NCI-H345 treated with DMSO at 0.1 percent for 48 hours (cell line): Measurements from ENCODE around the gene RILP.

Source experiments
- DNase-seq: peaks from one replicate; lab custom pipeline; 2025; ENCODE audit not compliant: unreplicated experiment; lab: John Stamatoyannopoulos, UW

The RILP gene

DNA sequence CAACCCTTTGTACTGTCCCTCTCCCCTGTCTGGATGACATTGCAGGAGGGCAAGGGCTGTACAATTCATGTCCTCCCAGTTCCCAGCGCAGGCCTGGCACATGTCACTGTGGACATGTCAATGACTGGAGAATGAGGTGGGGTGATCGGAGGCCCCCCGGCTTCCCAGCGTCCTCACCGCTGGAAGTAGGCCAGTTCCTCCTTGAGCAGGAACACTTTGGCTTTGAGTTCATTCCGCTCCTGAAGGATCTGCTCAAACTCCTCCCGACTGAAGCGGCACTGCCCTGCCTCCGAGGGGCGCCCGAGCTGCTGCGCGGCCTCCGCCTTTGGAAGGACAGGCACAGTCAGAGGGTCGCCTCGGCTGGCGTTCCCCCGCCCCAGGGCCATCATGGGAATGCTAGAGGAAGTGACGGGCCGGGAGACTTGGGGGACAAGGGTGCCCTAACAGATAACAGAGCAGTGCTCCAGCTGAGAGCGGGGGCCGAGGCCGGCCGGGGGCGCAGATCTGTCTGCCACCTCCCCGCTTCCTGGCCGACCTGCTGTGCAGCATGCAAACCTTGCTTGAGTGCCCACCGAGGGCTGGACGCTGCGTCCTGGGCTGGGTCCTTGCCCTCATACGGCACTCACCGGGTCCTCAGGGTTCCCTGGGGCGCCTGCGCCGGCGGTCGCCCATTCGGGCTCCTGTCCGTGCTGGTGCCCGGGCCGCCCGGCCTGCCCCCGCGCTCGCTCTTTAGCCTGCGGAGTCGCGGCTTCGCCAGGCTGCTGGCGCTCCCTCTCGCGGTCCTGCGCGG is 1.3 kb downstream of the RILP start:
- no peak for DNase-seq

DNA sequence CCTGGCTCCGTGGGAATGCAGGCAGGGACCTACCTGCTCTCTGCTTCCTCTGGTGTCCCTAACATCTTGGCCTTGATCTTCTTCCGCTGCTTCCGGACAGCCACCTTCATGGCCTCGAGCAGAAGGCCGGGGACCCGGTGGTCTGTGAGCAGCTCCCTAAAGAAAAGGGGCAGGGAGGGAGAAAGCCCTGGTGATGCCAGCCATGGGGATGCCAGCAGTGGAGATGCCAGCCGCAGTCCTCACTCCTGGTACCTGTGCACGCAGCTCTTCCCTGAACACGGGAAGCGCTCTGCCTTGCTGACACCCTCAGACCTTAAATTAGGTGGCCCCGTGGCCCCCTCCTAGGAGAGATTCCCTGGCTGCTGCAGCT is 1.9 kb downstream of the RILP start:
- DNase-seq = no peak

DNA sequence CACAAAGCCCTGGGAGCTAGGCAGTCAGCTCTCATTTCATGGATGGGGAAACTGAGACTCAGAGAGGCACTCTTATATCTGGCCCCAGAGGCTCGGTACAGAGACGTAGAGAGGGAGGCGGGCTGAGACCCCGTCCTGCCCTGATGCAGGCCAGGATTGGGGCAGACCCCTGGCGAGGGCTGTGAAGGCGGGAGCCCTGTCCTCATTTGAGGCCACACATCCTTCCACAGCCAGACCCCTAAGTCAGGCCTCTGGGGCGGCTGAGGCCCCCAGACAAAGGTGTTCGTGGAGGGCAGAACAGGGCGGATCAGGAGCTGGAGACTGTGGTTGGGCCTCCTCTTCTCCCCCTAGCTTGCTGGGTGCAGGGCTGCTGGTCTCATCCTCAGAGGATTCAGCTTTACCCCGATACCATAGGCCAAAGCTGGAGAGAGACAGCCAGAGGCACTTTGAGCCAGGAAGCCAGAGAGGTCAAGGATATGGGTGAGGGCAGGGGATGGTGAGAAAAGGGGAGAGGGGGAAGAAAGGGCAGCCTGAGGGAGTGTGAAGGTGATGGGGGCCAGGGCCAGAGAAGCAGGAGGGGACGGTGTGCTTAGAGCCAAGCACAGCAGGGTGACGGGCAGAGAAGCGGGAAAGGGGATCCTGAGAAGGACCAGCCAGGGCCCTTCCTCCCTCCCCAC is 3.3 kb downstream of the RILP start:
- DNase-seq = no peak

DNA sequence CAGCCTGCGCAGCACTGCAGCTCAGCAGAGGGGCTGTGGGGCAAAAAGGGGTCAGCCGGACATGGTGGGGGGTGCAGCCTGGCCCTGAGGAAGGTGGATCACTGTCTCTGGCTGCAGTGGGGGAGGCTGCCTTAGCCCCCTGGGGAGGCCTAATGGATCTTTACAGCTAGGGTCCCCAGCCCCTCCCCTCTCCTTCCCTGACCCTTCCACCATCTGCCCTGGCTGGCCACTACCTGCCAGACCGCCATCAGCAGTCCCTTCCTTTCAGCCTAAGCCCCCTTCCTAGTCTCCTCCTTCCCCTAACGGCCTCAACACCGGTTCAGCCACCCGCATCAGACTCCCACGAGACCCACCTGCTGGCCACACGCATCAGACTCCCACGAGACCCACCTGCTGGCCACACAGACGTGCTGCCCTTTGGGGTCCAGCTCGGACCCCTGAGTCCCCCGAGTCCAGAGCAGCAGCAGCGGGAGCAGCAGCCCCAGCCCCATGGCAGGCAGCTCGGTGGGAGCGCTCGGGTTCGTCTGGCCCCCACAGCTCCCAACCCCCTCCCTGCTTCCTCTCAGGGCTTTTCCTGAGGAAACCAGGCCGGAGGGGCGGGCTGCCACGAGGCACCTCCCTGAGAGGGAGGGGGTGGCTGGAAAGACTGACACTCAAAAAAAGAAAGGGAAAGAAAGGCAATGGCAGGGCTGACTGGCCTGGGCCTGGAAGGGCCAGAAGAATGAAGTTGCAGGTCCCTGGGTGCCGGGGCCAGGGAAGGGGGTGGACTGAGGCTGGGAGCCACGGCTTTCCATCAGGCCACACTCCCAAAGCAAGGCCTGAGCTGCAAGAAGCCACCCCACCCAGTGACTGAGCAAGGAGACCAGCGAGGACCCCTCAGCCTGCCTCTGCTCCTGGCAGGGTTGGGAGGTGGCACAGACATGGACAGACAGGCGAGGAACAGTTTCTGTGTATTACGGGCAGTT is 4.2 kb downstream of the RILP start, which contains the start of gene SCARF1:
SCARF1 (minus strand) TSS at position 526 of the 965 bp plus-strand sequence; CDS start at position 491, 35 bp downstream.
- no peak for DNase-seq

DNA sequence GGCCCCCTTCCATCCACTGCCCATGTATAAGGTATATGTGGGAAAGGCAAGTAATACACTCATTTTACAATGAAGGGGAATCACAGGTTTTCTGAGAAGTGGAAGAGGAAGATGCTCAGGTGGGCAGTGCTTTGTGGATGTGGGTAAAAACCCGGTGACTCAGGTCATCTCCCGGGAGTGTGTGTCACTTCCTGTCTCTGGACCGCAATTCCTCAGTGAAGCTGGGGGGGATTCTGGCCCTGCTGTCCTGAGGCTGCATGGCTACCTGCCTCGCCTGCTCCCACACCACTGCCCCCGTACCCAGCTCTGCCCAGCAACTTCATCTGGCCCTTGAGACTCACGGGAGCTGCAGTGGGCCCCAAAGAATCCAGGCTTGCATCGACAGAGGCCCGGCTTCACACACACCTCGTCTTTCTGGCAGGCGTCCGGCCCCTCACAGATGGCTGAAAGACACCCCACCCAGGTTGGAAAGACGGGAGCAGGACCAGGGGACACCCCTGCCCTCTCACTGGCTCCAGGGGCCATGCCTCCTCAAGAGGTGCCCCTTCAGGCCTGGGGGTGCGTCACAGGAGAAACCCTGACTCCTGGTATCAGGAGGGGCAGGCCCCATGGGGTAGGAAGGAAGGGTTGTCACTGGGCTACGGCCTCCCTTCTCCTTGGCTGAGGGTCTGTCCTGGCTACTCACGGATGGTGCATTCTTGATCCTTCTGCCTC is 5.0 kb downstream of the RILP start:
- DNase-seq = no peak

DNA sequence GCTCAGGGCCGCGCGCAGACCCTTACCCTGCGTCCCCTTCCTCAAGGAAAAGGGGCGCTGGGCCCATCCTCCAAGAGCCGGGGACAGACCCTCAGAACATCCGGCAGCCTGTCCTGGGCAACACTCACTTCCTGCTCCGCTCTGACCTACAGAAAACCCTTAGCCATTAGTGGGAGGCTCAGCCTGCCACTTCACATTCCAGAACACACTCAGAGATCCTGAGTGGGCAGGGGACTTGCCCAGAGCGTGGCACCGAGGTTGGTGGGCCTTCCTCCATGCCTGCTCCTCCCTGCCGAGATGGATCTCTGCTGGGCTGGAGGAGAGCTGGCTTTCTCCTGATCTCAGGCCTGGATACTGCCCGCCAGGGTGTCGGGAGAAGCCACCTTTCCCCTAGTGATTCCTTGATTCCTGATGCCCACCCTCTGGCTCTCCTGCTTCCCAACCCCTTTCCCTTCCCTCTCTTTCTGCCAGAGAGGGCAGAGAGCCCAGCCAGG is 5.6 kb downstream of the RILP start:
- DNase-seq = no peak

DNA sequence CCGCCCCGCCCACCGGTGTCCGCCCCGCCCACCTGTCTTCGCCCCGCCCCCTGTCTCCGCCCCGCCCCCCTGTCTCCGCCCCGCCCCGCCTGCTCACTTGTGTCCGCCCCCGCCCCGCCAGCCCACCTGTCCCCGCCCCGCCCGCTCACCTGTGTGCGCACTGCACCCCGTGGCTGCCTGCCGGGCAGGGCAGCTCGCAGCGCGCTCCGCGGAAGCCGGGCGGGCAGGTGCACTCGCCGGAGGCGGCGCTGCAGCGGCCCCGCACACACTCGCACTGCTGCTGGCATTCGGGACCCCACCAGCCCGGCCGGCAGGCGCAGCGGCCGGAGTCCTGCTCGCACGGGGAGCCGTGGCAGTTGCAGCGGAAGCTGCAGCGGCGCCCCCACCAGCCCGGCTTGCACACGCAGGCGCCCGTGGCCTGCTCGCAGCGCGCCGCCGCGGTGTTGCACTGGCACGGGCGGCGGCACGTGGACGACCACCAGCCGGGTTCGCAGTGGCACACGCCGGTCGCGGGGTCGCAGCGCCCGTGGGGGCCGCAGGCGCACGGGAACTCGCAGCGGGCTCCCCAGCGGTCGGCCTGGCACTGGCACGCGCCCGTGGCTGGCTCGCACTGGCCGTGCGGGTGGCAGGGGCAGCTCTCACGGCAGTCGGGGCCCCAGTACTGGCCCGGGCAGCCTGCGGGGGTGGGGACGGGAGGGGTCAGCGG is 6.2 kb downstream of the RILP start:
- no peak for DNase-seq

DNA sequence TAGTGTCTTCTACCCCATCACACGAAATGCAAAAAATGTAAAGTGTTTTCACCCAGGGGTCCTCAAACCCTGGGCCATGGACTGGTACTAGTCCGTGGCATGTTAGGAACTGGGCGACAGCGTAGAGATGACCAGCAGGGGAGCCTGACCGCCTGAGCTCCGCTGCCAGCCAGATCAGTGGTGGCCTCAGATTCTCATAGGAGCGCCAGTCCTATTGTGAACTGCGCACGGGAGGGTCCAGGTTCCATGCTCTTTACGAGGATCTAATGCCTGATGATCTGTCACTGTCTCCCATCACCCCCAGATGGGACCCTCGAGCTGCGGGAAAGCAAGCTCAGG is 8.6 kb downstream of the RILP start:
- no peak for DNase-seq

DNA sequence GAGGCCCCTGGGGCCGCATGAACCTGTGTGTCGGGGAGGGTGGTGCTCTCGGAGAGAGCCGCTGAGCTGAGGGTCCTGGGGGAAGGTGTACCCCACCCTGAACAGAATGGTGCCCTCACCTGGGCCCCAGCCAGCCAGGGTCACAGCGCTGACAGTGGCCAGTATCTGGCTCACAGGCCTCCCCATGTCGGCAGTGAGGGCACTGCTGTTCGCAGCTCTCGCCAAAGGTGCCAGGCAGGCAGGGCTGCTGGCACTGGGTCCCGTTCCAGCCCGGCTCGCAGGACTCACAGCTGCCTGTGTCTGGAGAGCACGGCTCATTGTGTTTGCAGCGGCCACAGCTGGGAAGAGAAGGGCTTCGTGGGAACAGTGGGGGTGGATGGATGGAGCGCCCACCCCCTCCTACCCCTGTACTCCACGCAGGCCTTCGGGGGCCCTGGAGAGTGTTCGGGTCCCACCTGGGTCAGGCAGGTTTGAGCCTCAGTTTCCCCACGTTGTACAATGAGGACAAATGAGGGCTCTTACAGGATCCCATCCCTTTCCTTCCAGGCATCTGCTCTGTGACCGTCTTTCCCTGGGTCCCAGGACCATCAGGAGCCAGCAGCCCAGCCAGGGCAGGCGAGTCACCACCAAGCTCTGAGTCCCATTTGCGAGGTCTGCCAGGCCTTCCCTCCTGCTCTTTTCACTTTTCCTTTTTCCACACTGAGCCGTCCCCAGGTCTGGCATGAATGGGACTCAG is 9.2 kb downstream of the RILP start:
- DNase-seq = no peak

DNA sequence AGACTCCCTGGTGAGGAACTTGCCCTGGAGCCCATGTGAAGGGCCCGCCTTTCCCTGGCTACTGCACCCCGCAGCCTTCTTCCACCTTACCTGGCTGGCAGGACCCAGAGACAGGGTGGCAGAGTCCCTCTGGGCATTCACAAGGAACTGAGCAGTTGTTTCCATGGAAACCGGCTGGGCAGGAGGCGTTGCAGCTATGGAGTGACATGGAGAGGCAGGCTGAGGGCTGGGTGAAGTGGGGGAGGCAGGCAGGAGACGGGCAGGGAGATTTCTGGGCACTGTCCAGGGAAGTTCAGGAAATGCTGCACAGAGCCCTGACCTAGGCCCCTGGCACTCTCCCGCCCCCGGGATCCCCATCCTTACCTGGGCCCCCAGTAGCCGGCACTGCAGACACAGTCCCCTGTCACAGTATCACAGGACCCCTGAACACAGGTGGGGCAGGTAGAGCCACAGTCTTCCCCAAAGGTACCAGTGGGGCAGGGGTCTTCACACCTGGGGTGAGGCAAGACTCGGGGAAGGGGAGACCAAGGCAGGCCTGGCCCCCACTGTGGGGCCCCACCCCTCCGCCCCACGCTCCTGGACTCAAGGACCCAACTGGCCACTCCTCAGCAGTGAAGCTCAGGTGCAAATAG is 10.0 kb downstream of the RILP start:
- DNase-seq = no peak

DNA sequence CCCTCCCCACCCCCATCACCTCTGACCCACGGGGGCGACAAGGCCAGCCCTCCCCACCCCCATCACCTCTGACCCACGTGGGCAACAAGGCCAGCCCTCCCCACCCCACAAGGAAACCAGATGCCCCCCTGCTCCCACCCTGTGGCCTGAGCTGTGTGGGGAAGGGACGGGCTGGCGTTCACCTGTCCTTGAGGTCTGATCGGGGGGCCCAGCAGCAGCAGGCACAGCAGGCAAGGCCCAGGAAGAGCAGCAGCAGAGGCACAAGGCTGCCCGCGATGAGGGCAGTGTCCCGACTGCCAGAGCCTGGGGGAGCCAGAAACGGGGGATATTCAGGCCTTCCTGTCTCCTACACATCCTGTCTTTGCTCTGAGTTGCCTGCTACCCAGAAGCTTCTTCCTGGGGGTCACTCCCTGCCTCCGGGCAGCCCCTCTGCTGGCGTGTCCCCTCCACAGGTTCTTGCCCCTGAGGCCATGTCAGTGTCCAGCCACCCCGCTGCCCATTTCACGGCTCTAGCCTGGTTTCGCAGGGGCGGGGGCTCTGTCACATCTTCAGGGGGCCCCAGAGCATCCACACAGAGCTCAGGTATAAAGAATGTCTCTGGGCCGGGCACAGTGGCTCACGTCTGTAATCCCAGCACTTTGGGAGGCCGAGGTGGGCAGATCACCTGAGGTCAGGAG is 10.9 kb downstream of the RILP start:
- no peak for DNase-seq

DNA sequence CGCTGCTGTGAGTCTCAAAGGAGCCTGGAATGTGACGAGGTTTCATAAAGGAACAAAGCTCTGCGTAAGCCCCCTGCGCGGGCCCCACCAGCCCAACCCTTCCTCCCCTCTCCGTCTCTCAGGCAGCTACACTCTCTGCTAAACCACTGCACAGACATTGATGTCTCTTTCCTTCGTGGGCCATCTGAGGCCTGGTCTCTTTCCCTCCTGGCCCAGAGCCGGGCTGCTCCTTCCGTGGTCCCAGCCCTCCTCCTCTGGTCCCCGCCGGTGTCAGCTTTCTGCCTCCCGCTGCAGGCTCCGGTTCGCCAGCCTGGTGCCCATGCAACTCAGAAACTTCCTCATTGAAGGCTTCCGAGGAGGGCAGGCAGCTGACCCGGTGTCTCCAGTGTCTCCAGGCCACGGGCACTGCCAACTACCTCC is 11.5 kb downstream of the RILP start:
- no peak for DNase-seq

DNA sequence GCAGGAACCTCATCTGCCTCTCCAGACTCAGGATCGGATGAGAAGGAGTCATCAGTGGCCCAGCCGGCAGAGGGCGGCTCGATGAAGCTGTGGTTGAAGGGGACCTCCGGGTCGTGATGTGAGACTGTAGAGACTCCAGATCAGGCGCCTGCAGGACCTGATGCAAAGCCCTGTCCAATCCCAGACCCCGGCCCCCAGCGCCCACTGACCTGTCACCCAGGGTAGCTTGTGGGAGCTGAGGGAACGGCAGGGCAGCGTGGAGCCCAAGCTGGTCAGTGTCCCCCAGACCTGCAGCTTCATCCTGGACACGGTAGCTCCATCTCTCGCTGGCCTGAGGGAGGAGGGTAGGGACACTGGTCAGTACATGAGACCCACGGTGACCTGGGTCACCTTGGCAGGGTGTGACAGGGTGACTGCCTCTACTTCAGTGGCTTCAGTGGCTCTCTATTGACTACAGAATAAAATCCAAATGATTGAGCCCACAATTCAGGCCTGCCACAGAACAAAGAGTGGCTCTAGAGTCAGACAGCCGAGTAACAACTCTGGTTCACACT is 12.9 kb downstream of the RILP start:
- DNase-seq = no peak

DNA sequence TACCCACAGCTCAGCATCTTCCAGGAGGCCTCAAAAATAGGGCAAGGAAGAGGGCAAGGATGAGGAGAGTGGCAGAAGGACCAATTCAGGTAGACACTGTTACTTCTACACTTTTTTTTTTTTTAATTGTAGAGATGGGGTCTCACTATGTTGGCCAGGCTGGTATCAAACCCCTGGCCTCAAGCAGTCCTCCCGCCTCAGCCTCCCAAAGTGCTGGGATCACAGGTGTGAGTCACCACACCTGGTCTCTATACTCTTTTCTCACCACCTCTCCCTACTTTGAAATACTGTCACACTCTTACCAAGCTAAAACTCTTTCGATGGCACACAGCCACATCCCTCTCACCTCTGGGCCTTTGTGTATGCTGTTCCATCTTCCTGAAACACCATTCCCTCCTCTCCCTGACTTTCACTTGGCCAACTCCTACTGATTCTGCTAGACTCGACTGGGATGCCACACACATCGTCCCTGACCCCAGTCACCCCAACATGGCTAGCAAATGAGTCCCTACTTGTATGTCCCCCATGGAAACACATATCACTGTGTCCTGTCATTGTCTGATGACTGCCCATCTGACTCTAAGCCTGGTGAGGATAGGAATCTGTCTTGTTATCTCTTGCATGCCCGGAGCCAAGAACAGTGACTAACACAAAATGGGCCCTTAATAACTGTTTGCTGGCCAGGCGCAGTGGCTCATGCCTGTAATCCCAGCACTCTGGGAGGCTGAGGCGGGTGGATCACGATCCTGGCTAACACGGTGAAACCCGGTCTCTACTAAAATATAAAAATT is 13.8 kb downstream of the RILP start:
- DNase-seq = no peak

DNA sequence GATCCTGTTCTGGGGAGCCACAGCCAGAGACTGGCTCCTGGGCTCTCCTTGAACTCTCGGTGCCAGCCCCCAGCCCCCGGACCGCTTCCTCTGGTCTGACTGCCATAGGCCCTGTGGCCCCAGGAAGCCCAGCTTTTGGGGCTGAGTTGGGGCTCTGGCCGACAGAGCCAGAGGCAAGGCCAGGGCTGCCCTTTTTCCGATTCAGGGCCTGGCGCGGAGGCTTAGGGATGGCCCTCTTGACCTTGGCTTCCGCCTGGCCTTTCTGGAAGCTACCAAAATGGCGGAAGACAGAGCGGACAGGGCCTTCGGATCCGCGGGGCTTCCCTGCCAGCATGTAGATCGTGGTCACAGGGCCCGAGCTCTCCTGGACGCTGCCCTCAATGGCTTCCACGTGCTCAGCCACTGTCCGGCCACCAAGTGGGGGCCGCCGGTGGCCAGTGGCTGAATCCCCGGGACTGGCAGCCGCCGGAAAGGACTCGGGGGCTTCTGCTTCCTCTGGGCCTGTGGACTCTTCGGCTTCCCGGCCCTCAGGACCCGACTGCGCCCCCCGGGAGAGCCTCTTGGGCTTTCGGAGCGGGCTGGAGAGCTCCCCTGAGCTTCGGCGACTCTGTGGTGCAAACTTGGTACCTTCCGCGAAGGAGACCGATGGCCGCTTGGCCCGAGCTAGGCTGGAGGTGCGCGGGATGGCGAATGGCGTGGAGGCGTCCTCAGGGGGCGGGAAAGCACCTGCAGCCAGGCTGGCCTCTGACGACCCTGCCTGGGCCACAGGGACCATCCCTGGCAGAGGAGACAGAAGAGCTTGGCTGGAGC is 14.6 kb downstream of the RILP start:
- no peak for DNase-seq

DNA sequence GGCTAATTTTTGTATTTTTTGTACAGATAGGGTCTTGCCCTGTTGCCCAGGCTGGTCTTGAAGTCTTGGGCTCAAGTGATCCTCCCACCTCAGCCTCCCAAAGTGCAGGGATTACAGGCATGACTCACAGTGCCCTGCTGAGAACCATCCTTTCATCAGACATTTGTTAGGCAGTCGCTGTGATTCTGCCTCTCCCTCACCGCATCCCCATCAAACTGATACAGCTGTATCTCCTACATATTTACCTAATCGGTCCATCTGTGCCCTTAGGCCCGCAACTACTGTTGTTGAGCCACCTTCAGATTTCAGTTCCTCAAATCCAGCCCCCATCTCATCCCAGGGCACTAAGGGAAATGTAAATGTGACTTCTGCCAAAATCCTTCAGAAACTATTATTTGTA is 19.0 kb downstream of the RILP start:
- DNase-seq = no peak
